Measurements from ENCODE around the gene PACSIN1. TPM values are rescaled to one million over a fixed set of nuclear protein-coding genes. Genes with fewer than 3 reads are reported as not detected.

The PACSIN1 gene
- total and polyA plus RNA-seq, 2 donors (not counting 3 experiments of a cell fraction or from before 2014, with no cell fraction given): 0.03 TPM; not detected in 1

- Histone ChIP-seq H3K4me1 (ENCODE audit: control insufficient read depth, extremely low read depth, insufficient read depth, low read length) (no peaks in the 10 kb centered on the region), H3K9ac (replicated peaks; ENCODE audit: extremely low read depth, insufficient read depth, low read length) (no peak overlapping the region), H2AFZ (ENCODE audit: low read depth, low read length) (no peak overlapping the region), H3K79me2 (ENCODE audit: control insufficient read depth, insufficient read depth, low read length) (no peaks in the 10 kb centered on the region), H3K27ac (ENCODE audit: insufficient read depth, low read depth, low read length) (no peak overlapping the region), H3K9me3 (replicated peaks; ENCODE audit: control insufficient read depth, insufficient read depth, low read length) (no peaks in the 10 kb centered on the region), H3K4me3 (replicated peaks in 1 of 3; ENCODE audit: insufficient read depth in 1 of 3, low read depth in 1 of 3, low read length in 3 of 3) (no peak overlapping the region), H4K20me1 (replicated peaks; ENCODE audit: control insufficient read depth, extremely low read depth, insufficient read depth, low read length) (no peaks in the 10 kb centered on the region), H3K4me2 (ENCODE audit: insufficient read depth, low read length) (no peak overlapping the region), H3K9me1 (replicated peaks; ENCODE audit: control insufficient read depth, extremely low read depth, insufficient read depth, low read length) (no peaks in the 10 kb centered on the region), H3K36me3 (ENCODE audit: control insufficient read depth in 2 of 2, extremely low read depth in 1 of 2, insufficient read depth in 2 of 2, low read length in 2 of 2) (no peaks in the 10 kb centered on the region), H3K27me3 (ENCODE audit: control insufficient read depth in 2 of 2, insufficient read depth in 2 of 2, low read length in 2 of 2) (no peaks in the 10 kb centered on the region)
- dilution Hi-C loops (cut with MboI; ENCODE audit: extremely low pct_ligation_motif_present, low sequenced_read_pairs): no loop called here
- no TSS peak for BruUV-seq (replicated peaks)
- TF ChIP-seq JUN (IDR thresholded peaks at IDR 0.05; ENCODE audit: borderline replicate concordance, insufficient read depth, insufficient read length, low read depth) (no peak), MYC (IDR thresholded peaks at IDR 0.05; ENCODE audit: low read depth, low read length) (no peak), POLR2AphosphoS5 (IDR thresholded peaks at IDR 0.05; ENCODE audit: insufficient read depth, low read depth, low read length) (no peak), GATA2 (IDR thresholded peaks at IDR 0.05; ENCODE audit: insufficient read depth, insufficient read length, low read depth, low read length) (no peak), FOS (IDR thresholded peaks at IDR 0.05; ENCODE audit: borderline replicate concordance, insufficient read depth, low read length) (no peak), MAX (IDR thresholded peaks at IDR 0.05; ENCODE audit: insufficient read depth, insufficient read length) (no peak), EZH2 (IDR thresholded peaks at IDR 0.05; ENCODE audit: borderline replicate concordance, low read depth, low read length, severe bottlenecking) (no peak), POLR2A (IDR thresholded peaks at IDR 0.05; ENCODE audit: low read depth, low read length) (no peak)
- TF ChIP-seq, protein P1, sequence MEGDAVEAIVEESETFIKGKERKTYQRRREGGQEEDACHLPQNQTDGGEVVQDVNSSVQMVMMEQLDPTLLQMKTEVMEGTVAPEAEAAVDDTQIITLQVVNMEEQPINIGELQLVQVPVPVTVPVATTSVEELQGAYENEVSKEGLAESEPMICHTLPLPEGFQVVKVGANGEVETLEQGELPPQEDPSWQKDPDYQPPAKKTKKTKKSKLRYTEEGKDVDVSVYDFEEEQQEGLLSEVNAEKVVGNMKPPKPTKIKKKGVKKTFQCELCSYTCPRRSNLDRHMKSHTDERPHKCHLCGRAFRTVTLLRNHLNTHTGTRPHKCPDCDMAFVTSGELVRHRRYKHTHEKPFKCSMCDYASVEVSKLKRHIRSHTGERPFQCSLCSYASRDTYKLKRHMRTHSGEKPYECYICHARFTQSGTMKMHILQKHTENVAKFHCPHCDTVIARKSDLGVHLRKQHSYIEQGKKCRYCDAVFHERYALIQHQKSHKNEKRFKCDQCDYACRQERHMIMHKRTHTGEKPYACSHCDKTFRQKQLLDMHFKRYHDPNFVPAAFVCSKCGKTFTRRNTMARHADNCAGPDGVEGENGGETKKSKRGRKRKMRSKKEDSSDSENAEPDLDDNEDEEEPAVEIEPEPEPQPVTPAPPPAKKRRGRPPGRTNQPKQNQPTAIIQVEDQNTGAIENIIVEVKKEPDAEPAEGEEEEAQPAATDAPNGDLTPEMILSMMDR (IDR thresholded peaks at IDR 0.05; ENCODE audit: extremely low read depth in 1 of 2, insufficient read depth in 1 of 2, low read depth in 1 of 2, low read length in 2 of 2): no peak
- ChIA-PET CTCF (interaction anchor here (0.8 to 2.4 kb wide), 6 partner anchors 9 to 311 kb away, joined by 3 to 19 read pairs (median 3); no protein-coding TSS in a partner anchor), POLR2A (no interaction called here)
- intact Hi-C loops (cut with micrococcal nuclease): no loop called here
- DNase-seq (ENCODE audit: low read depth, low spot score) (no peak), FAIRE-seq (no peak)
Observed at GRCh38 chr6:34474754-34475153, 8.9 kb downstream of the PACSIN1 start.

All from endothelial cell of umbilical vein (primary cell).